ENCODE data around the gene RNF144A. TPM values are rescaled to one million over a fixed set of nuclear protein-coding genes. Genes with fewer than 3 reads are reported as not detected.
A peak's percentile ranks its signal among the peaks of the same experiment; 100 is the strongest.

The RNF144A gene
- total and polyA plus RNA-seq, 2 of the 13 experiments (the other 11 are each of a cell fraction or from before 2014, with no cell fraction given): 13.9 to 16.5 TPM

DNA sequence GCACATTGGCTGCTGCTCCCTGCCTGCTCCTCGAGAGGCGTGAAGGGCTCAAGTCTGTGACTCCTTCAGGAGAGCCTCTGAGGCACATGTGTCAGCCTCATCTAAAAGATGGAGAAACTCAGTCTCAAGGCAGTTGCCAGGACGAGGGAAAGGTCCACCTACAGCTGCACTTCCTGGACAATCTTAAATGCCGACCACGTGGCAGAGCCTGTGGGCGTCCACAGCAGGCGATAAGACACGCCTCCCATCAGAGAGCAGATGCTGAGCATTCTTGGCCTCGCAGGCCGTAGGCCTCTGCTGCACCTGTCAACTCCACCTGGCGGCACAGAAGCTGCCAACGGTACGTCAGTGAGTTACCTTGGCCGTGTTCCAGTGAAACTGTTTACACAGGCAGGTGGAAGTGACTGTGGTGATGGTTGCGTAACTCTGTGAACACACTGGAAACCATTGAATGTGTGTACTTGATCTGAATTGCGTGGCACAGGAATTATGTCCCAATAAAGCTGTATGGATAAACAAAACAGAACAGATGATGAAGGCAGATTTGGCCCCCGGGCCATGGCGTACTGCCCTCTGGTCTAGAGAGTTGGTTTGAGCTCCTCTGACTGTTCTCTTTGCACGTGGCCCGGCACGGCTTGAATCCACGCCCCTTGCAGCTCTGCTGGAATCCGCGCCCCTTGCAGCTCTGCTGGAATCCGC, 114.5 kb downstream of the RNF144A start (continued):
- TF ChIP-seq, protein P1, sequence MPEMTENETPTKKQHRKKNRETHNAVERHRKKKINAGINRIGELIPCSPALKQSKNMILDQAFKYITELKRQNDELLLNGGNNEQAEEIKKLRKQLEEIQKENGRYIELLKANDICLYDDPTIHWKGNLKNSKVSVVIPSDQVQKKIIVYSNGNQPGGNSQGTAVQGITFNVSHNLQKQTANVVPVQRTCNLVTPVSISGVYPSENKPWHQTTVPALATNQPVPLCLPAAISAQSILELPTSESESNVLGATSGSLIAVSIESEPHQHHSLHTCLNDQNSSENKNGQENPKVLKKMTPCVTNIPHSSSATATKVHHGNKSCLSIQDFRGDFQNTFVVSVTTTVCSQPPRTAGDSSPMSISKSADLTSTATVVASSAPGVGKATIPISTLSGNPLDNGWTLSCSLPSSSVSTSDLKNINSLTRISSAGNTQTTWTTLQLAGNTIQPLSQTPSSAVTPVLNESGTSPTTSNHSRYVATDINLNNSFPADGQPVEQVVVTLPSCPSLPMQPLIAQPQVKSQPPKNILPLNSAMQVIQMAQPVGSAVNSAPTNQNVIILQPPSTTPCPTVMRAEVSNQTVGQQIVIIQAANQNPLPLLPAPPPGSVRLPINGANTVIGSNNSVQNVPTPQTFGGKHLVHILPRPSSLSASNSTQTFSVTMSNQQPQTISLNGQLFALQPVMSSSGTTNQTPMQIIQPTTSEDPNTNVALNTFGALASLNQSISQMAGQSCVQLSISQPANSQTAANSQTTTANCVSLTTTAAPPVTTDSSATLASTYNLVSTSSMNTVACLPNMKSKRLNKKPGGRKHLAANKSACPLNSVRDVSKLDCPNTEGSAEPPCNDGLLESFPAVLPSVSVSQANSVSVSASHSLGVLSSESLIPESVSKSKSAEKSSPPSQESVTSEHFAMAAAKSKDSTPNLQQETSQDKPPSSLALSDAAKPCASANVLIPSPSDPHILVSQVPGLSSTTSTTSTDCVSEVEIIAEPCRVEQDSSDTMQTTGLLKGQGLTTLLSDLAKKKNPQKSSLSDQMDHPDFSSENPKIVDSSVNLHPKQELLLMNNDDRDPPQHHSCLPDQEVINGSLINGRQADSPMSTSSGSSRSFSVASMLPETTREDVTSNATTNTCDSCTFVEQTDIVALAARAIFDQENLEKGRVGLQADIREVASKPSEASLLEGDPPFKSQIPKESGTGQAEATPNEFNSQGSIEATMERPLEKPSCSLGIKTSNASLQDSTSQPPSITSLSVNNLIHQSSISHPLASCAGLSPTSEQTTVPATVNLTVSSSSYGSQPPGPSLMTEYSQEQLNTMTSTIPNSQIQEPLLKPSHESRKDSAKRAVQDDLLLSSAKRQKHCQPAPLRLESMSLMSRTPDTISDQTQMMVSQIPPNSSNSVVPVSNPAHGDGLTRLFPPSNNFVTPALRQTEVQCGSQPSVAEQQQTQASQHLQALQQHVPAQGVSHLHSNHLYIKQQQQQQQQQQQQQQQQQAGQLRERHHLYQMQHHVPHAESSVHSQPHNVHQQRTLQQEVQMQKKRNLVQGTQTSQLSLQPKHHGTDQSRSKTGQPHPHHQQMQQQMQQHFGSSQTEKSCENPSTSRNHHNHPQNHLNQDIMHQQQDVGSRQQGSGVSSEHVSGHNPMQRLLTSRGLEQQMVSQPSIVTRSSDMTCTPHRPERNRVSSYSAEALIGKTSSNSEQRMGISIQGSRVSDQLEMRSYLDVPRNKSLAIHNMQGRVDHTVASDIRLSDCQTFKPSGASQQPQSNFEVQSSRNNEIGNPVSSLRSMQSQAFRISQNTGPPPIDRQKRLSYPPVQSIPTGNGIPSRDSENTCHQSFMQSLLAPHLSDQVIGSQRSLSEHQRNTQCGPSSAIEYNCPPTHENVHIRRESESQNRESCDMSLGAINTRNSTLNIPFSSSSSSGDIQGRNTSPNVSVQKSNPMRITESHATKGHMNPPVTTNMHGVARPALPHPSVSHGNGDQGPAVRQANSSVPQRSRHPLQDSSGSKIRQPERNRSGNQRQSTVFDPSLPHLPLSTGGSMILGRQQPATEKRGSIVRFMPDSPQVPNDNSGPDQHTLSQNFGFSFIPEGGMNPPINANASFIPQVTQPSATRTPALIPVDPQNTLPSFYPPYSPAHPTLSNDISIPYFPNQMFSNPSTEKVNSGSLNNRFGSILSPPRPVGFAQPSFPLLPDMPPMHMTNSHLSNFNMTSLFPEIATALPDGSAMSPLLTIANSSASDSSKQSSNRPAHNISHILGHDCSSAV (CRISPR knock-in tag; IDR thresholded peaks at IDR 0.05; ENCODE audit: borderline replicate concordance): no peak
- TF ChIP-seq SNAPC2 (CRISPR knock-in tag; IDR thresholded peaks at IDR 0.05): no peak
- peak; percentile 95 for TF ChIP-seq KDM3A (CRISPR knock-in tag; IDR thresholded peaks at IDR 0.05; ENCODE audit: low read depth)
- 0 out of 2 replicates have a peak, but pooled peaks have one; percentile 26 for TF ChIP-seq ELF4 (CRISPR knock-in tag; IDR thresholded peaks at IDR 0.05; ENCODE audit: borderline replicate concordance)
- no peak for TF ChIP-seq ATAD3A (CRISPR knock-in tag; IDR thresholded peaks at IDR 0.05)
- TF ChIP-seq NONO (IDR thresholded peaks at IDR 0.05): no peak
- TF ChIP-seq NONO (CRISPR knock-in tag; conservative IDR thresholded peaks at IDR 0.05): peak; percentile 96
- TF ChIP-seq, protein P2, sequence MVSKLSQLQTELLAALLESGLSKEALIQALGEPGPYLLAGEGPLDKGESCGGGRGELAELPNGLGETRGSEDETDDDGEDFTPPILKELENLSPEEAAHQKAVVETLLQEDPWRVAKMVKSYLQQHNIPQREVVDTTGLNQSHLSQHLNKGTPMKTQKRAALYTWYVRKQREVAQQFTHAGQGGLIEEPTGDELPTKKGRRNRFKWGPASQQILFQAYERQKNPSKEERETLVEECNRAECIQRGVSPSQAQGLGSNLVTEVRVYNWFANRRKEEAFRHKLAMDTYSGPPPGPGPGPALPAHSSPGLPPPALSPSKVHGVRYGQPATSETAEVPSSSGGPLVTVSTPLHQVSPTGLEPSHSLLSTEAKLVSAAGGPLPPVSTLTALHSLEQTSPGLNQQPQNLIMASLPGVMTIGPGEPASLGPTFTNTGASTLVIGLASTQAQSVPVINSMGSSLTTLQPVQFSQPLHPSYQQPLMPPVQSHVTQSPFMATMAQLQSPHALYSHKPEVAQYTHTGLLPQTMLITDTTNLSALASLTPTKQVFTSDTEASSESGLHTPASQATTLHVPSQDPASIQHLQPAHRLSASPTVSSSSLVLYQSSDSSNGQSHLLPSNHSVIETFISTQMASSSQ (IDR thresholded peaks at IDR 0.05; ENCODE audit: low read depth): peak; percentile 45; the same call in 1 of the 2 replicates
- TF ChIP-seq, protein P2 (CRISPR knock-in tag; IDR thresholded peaks at IDR 0.05; ENCODE audit: borderline replicate concordance): peak; percentile 54; the same call in 1 of the 2 replicates
- peak; percentile 96 for TF ChIP-seq TBX2 (CRISPR knock-in tag; IDR thresholded peaks at IDR 0.05; ENCODE audit: borderline replicate concordance)
- no peak for TF ChIP-seq AGO2 (optimal IDR thresholded peaks at IDR 0.05; ENCODE audit: low read depth, low read length)
- peak; percentile 92 for TF ChIP-seq ELF3 (CRISPR knock-in tag; IDR thresholded peaks at IDR 0.05)
- TF ChIP-seq, protein P3, sequence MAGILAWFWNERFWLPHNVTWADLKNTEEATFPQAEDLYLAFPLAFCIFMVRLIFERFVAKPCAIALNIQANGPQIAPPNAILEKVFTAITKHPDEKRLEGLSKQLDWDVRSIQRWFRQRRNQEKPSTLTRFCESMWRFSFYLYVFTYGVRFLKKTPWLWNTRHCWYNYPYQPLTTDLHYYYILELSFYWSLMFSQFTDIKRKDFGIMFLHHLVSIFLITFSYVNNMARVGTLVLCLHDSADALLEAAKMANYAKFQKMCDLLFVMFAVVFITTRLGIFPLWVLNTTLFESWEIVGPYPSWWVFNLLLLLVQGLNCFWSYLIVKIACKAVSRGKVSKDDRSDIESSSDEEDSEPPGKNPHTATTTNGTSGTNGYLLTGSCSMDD (CRISPR knock-in tag; IDR thresholded peaks at IDR 0.05): peak; percentile 43; the same call in 1 of the 2 replicates
- TF ChIP-seq, protein P4, sequence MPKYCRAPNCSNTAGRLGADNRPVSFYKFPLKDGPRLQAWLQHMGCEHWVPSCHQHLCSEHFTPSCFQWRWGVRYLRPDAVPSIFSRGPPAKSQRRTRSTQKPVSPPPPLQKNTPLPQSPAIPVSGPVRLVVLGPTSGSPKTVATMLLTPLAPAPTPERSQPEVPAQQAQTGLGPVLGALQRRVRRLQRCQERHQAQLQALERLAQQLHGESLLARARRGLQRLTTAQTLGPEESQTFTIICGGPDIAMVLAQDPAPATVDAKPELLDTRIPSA (CRISPR knock-in tag; IDR thresholded peaks at IDR 0.05; ENCODE audit: borderline replicate concordance): no peak
- peak; percentile 85 for TF ChIP-seq ZNF766 (CRISPR knock-in tag; IDR thresholded peaks at IDR 0.05; ENCODE audit: borderline replicate concordance)

Data from HepG2 (cell line).